ENCODE measurements around the gene CDH13.

GRCh38 chr16:82695806-82696205 lies 69.0 kb downstream of the CDH13 start:
- TF ChIP-seq CTCF (conservative IDR thresholded peaks at IDR 0.05; ENCODE audit: low read depth, low read length) (no peak), EZH2 (IDR thresholded peaks at IDR 0.05; ENCODE audit: borderline replicate concordance, low read depth, low read length, poor library complexity, severe bottlenecking) (no peak)

Measured in A673 (cell line).